NCI-H526 (cell line): Measurements from ENCODE around the gene MYO1E.
"Not testable (repeated sequence)": the region's sequence is repeated elsewhere in the genome, so short reads cannot be mapped to it uniquely, and the experiment has no call there.

ENCODE experiments used
- DNase-seq, 2 experiments: peaks; one replicate each; lab custom pipeline; 2025; lab: John Stamatoyannopoulos, UW

The MYO1E gene

GRCh38 chr15:59372352-59373211, at the start of gene MYO1E:
MYO1E (minus strand) TSS chr15:59372871; CDS start chr15:59372500, 371 bp downstream.
- DNase-seq, result peak; percentile 96 to 98

GRCh38 chr15:59420986-59421618, 48.4 kb upstream of the MYO1E start:
- DNase-seq, result no peak

GRCh38 chr15:59420108-59420507, 47.4 kb upstream of the MYO1E start:
- DNase-seq, result no peak

GRCh38 chr15:59419170-59419569, 46.5 kb upstream of the MYO1E start:
- DNase-seq, result no peak

GRCh38 chr15:59416816-59417215, 44.1 kb upstream of the MYO1E start:
- no peak for DNase-seq

GRCh38 chr15:59413577-59413976, 40.9 kb upstream of the MYO1E start:
- no peak for DNase-seq

- no peak for DNase-seq
Measured at GRCh38 chr15:59410391-59410896, 37.8 kb upstream of the MYO1E start.

- no peak for DNase-seq
Measured at GRCh38 chr15:59407946-59408345, 35.3 kb upstream of the MYO1E start.

- no peak for DNase-seq
Measured at GRCh38 chr15:59406446-59406845, 33.8 kb upstream of the MYO1E start.

GRCh38 chr15:59405079-59405478, 32.4 kb upstream of the MYO1E start:
- DNase-seq, result no peak

- DNase-seq, result peak; percentile 8 to 62
Measured at GRCh38 chr15:59401824-59402569, 29.3 kb upstream of the MYO1E start.

GRCh38 chr15:59401051-59401823, 28.6 kb upstream of the MYO1E start:
- not testable (repeated sequence) for DNase-seq

GRCh38 chr15:59400103-59400813, 27.6 kb upstream of the MYO1E start:
- no peak for DNase-seq

GRCh38 chr15:59399465-59400102, 26.9 kb upstream of the MYO1E start:
- DNase-seq, result no peak

- DNase-seq, result no peak
Measured at GRCh38 chr15:59398220-59398619, 25.5 kb upstream of the MYO1E start.

- no peak for DNase-seq
Measured at GRCh38 chr15:59396679-59397078, 24.0 kb upstream of the MYO1E start.

- DNase-seq, result no peak
Measured at GRCh38 chr15:59396211-59396610, 23.5 kb upstream of the MYO1E start.

GRCh38 chr15:59394166-59394661, 21.5 kb upstream of the MYO1E start:
- no peak for DNase-seq

- no peak for DNase-seq
Measured at GRCh38 chr15:59392299-59392698, 19.6 kb upstream of the MYO1E start.

GRCh38 chr15:59388670-59389069, 16.0 kb upstream of the MYO1E start:
- DNase-seq, result no peak
